ENCODE measurements around the gene SRGAP3.
A peak's percentile ranks its signal among the peaks of the same experiment; 100 is the strongest.

SRGAP3 gene

DNA sequence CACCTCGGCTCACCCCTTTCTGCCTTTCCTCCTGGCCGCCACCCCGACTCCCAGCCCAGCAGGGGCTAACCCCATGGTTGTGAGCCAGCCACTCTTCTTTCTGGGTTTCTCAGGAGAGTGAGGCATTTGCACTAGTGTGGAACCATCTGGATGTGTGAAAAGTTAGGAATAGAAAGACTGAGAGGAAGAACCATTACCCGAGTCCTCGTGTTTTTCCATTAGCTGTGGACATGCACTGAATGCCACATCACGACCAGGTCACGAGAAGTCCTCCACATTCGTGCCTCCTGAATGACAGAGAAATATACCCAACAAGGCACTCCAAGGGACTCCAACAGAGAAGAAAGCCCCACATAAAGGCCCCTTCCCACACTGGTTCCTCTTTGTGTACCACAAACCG lies 268.1 kb downstream of the SRGAP3 start:
- no peak for DNase-seq

GRCh38 chr3:8980756-8981257 lies 268.6 kb downstream of the SRGAP3 start:
- no peak for DNase-seq

- DNase-seq, result no peak
Measured at GRCh38 chr3:8979262-8979661, 270.2 kb downstream of the SRGAP3 start.

GRCh38 chr3:8978551-8978950 lies 270.9 kb downstream of the SRGAP3 start:
- DNase-seq, result no peak

- DNase-seq, result no peak
Measured at GRCh38 chr3:8976540-8977182, 272.8 kb downstream of the SRGAP3 start.

DNA sequence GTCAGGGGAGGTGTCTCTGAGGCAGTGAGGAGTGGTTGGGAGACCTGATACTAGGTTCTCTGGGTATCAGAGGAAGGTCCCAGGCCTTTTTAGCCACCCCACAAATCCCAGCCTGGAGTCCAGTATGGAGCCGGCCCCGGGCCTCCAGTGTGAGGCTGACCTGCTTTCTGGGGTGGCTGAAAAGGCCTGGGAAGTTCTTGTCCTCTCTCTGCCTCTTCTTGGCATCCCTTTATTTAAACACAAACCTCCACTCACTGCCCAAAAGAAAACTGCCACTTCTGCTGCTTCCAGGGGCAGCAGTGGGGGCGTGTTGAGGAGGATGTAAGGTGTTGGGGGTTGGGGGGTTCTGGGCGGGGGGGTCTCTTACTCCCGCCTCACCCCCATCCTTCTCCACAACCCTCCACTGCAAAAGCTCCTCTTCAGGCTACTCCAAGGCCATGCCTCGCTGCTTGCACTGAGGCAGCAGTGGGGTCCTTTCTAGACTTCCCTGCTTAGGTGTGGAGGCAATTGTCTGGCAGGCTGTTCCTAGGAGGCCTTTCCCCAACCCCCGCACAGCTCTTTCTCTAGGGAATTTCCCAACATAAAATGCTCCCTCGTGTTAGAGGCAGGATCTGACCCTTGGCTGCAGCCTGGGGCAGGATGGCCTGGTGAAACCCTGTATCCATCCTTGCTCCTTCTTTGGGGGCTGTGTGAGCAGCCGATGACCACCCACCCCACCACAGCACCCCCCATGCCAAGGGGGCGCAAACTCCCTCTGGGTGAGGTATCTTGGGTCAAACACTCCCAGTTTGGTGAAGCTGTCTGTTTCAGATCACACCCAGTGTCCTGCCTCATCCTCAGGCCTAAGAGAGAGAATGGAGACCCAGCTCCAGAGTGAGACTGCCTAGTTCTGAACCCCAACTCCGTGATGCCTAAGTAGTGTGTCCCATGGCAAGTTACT lies 274.1 kb downstream of the SRGAP3 start:
- DNase-seq, result no peak

GRCh38 chr3:8974458-8974857 lies 275.0 kb downstream of the SRGAP3 start:
- DNase-seq, result no peak

DNA sequence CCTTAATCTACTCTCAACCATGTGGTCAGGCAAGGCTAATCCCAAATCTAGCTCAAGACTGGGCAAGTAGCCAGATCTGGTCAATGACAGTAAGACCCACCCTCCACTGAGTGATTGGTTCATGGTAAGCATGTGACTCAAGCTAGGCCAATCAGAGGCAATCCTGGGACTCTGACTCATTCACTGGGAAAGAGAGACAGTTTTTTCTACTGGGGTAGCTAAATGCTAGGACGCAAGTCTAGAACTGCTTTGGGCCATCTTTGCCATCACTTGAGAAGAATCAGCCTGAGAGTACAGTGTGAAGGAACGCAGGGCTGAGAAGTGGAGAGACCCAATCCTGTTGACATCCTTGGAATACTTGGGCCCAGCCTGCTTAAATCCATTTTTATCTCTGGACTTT lies 276.8 kb downstream of the SRGAP3 start:
- no peak for DNase-seq

DNA sequence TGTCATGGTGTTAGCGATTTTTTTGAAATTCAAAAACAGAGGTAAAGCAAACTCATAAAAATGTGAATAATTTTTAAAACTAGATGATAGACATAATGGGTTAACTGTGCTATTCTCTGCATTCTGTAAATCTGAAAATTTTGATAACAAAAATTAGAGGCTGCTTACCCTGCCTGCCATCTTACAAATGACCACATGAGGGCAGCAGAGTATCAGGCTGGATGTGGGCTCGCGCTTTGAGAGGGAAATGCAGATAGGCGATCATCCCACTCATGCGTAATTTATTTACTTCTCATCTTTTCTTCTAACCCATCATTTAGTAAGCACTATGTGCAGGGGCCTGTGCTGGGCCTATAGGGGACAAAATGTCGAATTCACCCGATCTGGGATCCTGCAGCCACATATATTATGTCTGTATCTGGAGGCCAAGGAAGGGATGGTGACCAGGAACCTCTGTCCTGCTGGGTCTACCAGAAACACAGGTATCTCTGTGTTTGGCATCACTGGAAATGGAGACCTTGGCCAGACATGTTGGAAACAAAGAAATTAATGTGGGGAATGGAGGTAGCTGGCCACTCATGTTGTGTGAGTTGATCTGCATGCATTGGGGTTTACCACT lies 278.4 kb downstream of the SRGAP3 start:
- peak; percentile 58 for DNase-seq

- no peak for DNase-seq
Measured at GRCh38 chr3:8969241-8969640, 280.2 kb downstream of the SRGAP3 start.

DNA sequence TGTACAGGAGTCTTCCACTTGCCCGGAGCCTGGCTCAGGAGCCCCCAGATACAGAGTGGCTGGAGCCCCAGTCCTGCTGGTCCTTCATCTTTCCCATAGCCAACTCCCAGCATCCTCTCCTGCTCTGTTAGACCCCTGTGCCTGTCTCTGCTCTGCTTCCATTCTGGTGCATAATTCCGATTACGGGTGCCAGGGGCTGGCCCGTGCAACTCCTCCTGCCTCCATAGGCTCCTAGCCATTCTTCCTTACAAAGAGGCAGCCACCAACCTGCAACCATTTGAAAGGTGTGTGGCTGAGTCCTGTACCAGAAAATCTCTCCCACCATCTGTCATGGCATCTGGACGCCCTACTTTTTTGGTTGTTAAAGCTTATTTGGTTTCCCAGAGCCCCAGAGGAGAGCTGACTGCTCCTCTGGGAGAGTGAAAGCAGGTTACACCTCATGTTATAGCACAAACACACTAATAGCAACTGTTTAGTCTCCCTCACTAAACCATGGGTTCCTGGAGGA lies 281.0 kb downstream of the SRGAP3 start:
- DNase-seq, result no peak

DNA sequence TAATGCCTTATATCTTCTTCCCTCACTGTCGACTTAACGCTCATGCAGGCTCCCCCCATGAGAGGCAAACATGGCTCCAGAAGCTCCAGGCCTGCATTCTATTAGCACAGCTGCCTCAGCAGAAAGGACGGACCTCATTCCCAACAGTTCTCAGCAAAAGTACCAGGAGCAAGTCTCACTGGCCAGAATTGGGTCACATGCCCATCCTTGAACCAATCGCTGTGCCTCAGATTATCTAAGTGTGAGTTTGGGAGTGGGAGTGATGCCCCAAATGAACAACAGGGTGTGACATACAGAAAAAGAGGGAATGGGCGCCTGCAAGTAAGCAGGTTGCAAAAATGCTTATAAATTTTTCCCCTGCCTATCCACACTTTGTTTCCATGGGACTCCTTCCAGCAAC lies 281.9 kb downstream of the SRGAP3 start:
- no peak for DNase-seq

DNA sequence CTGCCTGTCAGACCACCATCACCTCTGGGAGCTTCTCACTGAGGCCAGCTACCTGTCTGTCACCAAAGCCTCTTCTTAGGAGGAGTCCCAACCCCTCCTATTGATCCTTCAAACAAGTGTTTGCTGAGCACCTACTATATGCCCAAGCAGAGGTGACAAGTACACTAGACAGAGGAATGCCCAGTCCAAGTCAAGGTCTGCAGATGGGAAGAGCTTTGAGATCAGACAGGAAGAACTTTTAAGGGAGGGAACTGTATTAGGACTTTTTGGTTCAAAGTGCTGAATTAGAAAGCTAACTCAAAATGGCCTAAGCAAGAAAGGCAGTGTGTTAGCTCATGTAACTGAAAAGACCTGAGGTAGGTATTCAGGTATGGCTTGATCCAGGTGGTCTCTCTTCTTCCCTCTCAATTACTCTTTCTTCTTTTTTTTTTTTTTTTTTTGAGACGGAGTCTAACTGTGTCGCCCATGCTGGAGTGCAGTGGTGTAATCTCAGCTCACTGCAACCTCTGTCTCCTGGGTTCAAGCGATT lies 282.6 kb downstream of the SRGAP3 start:
- no peak for DNase-seq

DNA sequence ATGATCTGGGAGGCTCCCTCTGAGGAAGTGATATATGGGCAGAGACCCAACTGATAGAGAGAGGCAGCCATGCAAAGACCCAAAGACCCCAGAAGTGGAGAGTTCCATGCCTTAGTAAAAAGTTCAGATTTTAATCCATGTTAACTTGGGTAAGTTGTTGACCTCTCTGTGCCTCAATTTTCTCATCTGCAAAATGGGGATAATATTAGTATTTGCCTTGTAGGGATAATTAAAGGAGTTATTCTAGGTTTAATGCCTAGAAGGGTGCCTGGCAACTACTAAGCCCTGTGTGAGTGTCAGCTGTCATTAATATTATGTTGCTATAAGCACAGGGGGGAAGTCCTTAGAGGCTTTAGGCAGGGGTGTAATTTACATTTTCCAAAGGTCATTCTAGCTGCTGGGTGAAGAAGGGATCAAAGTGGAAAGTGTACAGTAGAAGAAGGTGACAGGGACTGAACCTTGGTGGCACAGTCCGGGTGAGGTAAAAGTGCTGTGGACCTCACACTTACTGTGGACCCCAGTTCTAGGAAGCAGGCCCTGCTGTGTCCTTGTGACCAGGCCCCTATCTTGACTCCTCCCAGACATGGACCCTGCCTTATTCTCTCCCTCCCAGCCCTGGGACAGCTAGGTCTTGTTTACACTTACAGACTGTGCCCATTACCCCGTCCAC lies 283.2 kb downstream of the SRGAP3 start:
- no peak for DNase-seq

GRCh38 chr3:8964436-8965370 lies 284.7 kb downstream of the SRGAP3 start:
- DNase-seq, result no peak

GRCh38 chr3:8963137-8963853 lies 286.2 kb downstream of the SRGAP3 start, which contains the start of gene RAD18:
RAD18 (minus strand) TSS chr3:8963472; CDS start chr3:8963385, 87 bp downstream.
- DNase-seq, result peak; percentile 91

GRCh38 chr3:8962226-8962861 lies 287.1 kb downstream of the SRGAP3 start:
- DNase-seq, result no peak

- DNase-seq, result no peak
Measured at GRCh38 chr3:8959668-8960067, 289.8 kb downstream of the SRGAP3 start.

DNA sequence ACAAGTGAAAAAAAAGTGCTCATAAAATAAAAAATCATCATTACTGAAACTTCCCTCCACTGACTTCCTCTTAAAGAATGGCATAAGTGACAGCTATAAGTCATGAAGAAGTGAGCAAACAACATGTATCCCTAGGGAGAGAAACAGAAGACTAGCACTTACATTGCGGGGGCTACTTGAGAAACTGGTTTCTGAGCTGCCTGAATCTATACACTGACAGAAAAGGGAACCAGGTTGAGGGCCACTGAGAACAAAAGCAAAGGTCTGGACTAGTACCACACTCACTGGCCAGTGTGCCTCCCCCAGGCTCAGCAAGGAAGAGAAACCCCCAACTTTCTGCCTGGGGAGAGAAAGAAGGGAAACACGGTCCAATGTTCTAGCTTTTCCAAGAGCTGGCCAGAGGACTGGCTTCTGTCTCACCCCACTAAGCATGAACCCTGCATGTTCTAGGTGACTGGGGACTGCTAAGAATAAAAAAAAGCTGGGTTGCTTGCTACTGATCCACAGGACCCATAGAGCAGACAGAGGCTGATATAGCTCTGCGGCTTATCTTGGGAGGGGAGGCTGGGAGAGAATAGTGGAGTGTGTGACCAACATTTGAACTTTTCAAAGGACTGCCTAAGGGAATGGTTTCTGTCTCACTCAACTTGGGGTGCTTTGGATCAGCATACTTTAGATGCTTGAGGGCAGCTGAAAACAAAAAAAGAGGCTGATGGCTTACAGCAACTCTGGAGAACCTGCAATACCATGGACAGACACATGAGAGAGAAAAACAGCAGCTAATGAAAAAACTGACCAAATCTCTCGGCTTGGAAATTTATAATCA lies 294.3 kb downstream of the SRGAP3 start:
- no peak for DNase-seq
